AG10803 (cell line): ENCODE results near the gene TAF11L13.

ENCODE experiments used
- DNase-seq: peaks from one replicate; pipeline ENCODE4 v3.0.0; 2010; ENCODE audit warnings: low read depth
- H3K4me3 ChIP-seq: 2 replicates; pipeline ENCODE4 v1.5.1; 2011; ENCODE audit warnings: mild to moderate bottlenecking, low read length, control low read depth
- TF ChIP-seq, protein P1 (sequence below): conservative IDR thresholded peaks from 2 replicates; pipeline ENCODE4 v1.5.1; 2011; ENCODE audit warnings: mild to moderate bottlenecking, low read length, control low read depth, inconsistent platforms

The TAF11L13 gene

DNA sequence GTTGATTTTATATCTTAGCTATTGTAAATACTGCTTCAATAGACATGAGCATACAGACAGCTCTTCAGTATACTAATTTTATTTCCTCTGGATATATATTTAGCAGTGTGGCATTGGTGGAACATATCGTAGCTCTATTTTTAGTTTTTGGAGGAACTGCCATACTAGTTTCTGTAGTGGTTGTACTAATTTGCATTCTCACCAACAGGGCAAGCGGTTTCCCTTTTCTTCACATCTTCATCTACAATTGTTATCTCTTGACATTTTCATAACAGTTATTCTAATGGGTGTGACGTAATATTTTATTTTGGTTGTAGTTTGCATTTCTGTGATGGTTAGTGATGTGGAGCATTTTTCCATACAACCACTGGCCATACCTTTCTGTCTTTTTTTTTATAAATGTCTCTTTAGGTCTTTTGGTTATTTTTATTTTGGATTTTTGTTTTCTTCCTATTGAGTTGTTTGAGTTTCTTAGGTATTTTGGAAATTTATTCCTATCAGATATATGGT is 34.9 kb downstream of the TAF11L13 start:
- TF ChIP-seq, protein P1, sequence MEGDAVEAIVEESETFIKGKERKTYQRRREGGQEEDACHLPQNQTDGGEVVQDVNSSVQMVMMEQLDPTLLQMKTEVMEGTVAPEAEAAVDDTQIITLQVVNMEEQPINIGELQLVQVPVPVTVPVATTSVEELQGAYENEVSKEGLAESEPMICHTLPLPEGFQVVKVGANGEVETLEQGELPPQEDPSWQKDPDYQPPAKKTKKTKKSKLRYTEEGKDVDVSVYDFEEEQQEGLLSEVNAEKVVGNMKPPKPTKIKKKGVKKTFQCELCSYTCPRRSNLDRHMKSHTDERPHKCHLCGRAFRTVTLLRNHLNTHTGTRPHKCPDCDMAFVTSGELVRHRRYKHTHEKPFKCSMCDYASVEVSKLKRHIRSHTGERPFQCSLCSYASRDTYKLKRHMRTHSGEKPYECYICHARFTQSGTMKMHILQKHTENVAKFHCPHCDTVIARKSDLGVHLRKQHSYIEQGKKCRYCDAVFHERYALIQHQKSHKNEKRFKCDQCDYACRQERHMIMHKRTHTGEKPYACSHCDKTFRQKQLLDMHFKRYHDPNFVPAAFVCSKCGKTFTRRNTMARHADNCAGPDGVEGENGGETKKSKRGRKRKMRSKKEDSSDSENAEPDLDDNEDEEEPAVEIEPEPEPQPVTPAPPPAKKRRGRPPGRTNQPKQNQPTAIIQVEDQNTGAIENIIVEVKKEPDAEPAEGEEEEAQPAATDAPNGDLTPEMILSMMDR: no peak
- no peak for DNase-seq

DNA sequence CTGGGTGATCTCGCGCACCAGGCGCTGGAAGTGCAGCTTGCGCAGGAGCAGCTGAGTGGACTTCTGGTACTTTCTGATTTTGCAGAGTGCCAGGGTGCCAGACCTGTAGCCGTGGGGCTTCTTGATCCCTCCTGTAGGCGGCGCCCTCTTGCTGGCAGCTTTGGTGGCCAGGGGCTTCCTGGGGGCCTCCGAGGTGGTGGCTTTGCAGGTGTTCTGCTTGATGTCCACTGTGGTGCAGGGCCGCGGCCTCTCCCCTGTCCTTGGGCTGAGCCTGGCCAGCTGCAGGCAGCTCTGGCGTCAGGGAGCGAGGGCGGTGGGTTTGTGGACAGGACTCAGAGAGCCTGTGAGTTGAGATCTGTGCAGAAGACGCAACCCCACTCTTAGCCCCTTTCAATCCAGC is 38.5 kb downstream of the TAF11L13 start:
- TF ChIP-seq, protein P1: no peak
- no peak for DNase-seq
- no peak overlapping the region for H3K4me3 ChIP-seq

More for the DNA sequence above, 34.9 kb downstream of the TAF11L13 start:
- H3K4me3 ChIP-seq: no peak overlapping the region

DNA sequence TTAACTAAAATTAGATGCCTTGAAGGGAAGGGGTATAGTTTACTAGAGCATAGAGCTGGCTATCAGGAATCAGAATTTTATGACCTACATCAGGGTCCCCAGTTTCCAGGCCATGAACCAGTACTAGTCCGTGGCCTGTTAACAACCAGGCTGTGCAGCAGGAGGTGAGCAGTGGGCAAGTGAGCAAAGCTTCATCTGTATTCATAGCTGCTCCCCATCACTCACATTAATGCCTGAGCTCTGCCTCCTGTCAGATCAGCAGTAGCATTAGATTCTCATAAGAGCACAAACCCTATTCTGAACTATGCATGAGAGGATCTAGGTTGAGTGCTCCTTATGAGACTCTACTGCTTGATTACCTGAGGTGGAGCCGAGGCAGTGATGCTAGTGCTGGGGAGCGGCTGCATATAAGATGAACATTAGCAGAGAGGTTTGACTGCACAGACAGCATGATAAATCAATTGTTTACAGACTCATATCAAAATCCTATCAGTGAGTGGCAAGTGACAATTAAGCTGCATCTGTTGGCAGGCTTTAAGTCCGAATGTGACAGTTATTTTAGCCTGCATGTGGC is 47.0 kb downstream of the TAF11L13 start:
- no peak for DNase-seq
- TF ChIP-seq, protein P1: no peak
- H3K4me3 ChIP-seq: no peak overlapping the region

DNA sequence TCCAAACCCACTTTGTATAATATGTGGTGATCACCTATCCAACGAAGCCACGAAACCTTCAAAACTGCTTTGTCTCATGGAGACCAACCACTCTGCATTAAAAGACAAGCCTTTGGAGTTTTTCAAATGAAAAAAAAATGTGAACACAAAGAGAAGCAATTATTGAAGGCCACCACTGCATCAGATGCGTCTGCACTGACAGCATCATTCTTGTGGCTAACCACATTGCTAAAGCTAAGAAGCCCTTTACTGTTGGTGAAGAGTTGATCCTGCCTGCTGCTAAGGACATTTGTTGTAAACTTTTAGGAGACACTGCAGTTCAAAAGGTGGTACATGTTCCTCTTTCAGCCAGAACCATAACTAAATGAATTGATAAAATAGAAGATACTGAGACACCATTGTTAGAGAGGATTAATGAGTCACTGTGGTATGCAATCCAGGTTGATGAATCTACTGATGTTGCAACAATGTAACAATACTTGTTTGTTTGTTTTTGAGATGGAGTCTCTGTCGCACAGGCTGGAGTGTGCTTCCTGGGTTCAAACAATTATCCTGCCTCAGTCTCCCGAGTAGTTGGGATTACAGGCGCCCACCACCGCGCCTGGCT is 47.8 kb downstream of the TAF11L13 start:
- no peak for DNase-seq
- TF ChIP-seq, protein P1: no peak
- no peak overlapping the region for H3K4me3 ChIP-seq

DNA sequence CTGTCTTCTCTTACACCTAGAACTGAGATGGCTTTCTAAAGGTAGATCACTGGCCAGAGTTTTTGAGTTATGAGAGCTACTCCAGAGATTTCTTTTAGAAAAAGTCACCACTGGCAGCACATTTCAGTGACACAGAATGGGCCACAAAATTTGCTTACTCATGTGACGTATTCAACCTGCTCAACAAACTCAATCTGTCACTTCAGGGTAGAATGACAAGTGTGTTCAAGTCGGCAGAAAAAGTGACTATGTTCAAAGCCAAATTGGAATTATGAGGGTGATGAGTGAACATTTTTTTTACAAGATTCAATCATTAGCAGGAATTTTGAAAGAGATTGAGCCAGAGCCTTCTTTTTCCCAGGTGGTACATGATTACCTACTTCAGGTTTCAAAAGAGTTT is 48.8 kb downstream of the TAF11L13 start:
- no peak for DNase-seq
- no peak overlapping the region for H3K4me3 ChIP-seq
- TF ChIP-seq, protein P1: no peak
